ENCODE measurements around the gene COX6B2.
"Not testable (repeated sequence)": the region's sequence is repeated elsewhere in the genome, so short reads cannot be mapped to it uniquely, and the experiment has no call there.

COX6B2 gene

GRCh38 chr19:55354698-55355212 lies at the start of gene COX6B2:
Gene COX6B2 (minus strand): TSS chr19:55354719. CDS start chr19:55354521, 198 bp downstream.
- DNase-seq (ENCODE audit: low spot score): no peak

- no peak for DNase-seq (ENCODE audit: low spot score)
Observed at GRCh38 chr19:55402509-55402908, 48.0 kb upstream of the COX6B2 start.

- DNase-seq (ENCODE audit: low spot score): not testable (repeated sequence)
Observed at GRCh38 chr19:55401390-55401789, 46.9 kb upstream of the COX6B2 start.

- DNase-seq (ENCODE audit: low spot score): no peak
Observed at GRCh38 chr19:55400281-55401087, 46.0 kb upstream of the COX6B2 start.

DNA sequence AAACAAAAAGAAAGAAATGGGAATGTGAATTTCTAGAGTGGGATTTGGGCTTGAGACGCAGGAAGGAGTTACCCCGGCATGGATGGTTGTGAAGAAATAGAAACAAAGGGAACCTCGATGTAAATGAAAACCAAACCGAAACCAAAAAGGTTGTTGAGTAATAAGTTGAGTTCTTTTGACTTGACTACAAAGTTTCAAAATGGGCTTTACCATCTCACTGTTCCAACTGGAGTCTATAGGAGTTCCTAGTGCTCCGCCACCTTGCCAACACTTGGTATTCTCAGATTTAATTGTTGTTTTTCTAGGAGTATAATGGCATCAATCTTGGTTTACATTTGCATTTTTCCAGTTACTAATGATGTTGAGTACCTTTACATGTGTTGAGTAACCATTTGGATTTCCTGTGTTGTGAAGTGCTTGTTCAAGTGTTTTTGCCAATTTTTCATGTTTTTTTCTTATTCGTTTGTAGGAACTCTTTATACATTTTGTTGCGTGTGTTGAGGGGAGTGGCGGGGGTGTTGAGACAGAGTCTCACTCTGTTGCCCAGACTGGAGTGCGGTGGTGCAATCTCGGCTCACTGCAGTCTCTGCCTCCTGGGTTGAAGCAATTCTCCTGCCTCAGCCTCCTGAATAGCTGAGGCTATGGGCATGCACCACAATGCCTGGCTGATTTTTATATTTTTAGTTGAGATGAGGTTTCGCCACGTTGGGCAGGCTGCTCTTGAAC lies 43.8 kb upstream of the COX6B2 start:
- no peak for DNase-seq (ENCODE audit: low spot score)

DNA sequence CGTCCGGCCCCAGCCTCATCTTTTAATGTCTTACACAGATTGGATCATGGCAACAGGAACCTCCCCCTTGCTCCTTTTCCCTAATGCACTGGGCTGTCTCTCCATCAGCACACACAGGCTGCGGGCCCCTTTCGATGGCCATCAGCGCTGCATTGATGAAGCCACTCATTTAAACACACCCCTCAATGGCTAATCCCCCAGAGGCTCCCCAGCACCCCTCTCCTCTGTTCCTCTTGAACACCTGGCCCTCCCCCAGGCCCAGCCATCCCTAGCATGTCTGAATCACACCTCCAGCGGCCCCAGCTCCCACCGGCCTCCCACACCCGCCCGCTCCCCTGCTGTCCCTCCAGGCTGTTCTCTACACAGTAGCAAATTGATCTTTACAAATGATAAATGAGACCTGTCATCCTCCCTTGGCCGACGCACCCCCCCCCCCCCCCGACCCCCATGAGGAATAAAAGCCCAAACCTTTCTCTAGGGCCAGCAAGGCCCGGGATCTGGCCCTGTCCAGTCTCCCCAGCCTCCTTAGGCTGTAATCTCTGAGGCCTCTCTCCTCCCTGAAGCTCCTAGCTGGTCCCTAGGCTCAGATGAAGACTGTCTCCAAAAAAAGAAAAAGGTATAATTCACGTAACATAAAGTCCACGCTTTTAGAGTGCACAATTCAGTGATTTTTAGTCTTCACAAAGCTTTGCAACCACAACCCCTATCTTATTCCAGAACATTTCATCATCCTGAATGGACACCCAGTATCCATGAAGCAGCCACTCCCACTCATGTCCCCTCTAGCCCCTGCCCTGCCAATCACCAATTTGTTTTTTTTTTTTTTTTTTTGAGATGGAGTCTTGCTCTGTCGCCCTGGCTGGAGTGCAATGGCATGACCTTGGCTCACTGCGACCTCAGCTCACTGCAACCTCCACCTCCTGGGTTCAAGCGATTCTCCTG lies 38.6 kb upstream of the COX6B2 start:
- no peak for DNase-seq (ENCODE audit: low spot score)

DNA sequence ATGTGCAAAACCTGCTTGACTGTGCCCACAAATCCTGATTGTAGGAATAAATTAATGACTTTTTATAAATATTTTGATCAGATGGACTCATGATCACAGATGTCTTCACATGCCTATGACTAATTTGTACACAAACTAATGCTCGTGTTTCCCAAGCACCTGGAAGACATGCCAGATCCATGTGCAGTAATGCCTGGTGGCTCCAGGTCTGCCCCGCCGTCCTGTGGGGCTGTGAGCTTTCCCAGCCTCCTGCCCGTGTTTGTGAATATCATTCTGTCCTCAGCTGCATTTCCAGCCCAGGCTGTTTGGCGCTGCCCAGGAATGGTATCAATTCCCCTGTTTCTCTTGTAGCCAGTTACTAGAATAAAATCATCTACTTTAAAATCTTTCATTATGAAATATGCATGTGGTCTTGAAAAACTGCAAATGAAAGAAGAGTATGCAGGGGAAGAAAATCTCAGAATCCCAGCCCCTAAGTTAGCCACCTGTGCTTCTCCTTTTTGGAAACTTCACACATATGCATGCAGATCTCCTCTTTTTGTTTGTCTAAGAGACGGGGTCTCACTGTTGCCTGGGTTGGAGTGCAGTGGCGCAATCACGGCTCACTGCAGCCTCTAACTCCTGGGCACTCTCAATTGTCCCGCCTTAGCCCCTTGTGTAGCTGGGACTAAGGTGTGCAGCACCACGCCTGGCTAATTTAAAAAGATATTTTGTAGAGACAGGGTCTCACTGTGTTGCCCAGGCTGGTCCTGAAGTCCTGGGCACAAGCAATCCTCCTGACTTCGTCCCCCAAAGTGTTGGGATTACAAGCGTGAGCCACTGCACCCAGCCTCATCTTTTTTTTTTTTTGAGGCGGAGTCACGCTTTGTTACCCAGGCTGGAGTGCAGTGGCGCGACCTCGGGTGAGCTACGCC lies 37.4 kb upstream of the COX6B2 start:
- DNase-seq (ENCODE audit: low spot score): no peak

DNA sequence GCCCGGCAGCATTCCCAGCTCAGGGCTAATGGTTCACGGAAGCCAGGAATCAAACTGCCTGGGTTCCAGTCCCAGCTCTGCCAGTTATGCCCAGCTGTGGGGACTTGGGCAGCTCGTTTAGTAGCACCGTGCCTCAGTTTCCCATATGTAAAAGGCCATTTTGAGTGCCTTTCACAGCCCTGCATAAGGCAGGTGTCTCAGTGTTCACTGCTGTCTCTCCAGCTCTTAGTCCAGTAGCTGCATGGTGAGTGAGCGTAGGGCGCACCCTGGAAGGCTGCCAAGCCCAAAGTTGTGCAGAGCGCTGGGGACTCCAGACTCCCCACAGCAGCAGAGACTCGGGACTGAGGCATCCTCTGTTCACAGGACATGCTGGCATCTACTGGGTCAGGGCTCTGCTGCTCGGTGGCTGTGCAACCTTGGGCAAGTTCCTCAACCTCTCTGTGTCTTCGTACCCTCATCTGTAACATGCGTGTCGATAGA lies 36.7 kb upstream of the COX6B2 start:
- peak; percentile 43 for DNase-seq (ENCODE audit: low spot score)

GRCh38 chr19:55390461-55390880 lies 36.0 kb upstream of the COX6B2 start:
- no peak for DNase-seq (ENCODE audit: low spot score)

- DNase-seq (ENCODE audit: low spot score): no peak
Observed at GRCh38 chr19:55389386-55390317, 35.1 kb upstream of the COX6B2 start.

DNA sequence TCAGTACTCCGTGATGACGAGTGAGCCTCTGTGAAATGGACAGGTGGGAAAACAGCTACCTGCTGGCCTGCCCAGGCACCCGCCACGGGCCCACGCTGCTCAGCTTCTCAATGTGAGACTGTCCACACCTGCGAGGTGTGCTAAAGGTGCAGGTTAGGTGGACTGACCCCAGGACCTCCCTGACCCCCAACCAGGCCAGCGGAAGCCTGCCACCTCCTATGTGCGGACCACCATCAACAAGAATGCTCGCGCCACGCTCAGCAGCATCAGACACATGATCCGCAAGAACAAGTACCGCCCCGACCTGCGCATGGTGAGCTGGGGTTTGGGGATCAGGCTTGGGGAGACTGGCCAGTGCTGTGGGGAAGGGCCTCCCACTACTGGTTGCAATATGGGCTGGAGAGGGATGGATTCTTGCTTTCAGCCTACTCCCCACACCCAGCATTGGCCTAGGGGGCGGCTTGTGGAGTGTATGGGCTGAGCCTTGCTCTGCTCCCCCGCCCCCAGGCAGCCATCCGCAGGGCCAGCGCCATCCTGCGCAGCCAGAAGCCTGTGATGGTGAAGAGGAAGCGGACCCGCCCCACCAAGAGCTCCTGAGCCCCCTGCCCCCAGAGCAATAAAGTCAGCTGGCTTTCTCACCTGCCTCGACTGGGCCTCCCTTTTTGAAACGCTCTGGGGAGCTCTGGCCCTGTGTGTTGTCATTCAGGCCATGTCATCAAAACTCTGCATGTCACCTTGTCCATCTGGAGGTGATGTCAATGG lies 33.4 kb upstream of the COX6B2 start:
- no peak for DNase-seq (ENCODE audit: low spot score)

- DNase-seq (ENCODE audit: low spot score): no peak
Observed at GRCh38 chr19:55386493-55386971, 32.0 kb upstream of the COX6B2 start.

- peak; percentile 99 for DNase-seq (ENCODE audit: low spot score)
Observed at GRCh38 chr19:55385724-55386492, 31.4 kb upstream of the COX6B2 start, which contains the start of gene RPL28. Gene RPL28 (plus strand): TSS chr19:55385932. CDS start chr19:55386358, 426 bp downstream.

DNA sequence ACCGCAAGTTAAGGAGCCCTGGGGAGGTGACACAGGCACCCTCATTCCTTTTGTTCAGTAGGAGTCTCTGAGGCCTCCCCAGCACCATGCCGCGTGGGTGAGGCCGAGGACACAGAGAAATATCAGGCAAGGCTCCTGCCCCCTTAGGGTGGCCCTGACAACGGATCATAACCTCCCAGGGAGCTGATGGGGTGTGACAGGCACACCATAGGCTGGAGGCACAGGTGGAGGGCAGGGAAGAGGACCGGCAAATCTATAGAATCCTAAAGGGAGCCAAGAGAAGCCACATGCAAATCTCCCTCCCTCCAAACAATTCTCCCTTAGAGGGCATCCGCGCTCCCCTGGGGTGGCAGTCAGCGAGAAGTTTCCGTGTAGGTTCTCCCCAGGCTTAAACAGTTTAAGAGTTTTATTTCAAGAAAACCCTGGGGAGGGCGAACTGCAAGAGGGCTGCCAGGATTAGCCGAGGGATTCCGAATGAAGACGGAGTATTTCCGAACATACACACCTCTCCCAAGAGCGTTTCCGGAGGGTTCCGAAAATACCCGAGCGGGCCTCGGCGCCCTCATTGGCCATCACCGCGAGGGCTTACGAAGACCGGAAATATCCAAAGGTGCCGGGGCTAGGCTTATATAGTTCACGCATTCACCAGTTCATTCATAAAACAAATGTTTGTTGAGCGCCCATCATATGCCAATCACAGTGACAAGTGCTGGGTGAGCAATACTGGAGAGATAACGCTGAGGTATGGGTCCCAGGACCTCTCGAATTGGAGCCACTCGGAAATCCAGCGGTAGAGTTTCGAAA lies 30.6 kb upstream of the COX6B2 start:
- peak; percentile 93 for DNase-seq (ENCODE audit: low spot score)

DNA sequence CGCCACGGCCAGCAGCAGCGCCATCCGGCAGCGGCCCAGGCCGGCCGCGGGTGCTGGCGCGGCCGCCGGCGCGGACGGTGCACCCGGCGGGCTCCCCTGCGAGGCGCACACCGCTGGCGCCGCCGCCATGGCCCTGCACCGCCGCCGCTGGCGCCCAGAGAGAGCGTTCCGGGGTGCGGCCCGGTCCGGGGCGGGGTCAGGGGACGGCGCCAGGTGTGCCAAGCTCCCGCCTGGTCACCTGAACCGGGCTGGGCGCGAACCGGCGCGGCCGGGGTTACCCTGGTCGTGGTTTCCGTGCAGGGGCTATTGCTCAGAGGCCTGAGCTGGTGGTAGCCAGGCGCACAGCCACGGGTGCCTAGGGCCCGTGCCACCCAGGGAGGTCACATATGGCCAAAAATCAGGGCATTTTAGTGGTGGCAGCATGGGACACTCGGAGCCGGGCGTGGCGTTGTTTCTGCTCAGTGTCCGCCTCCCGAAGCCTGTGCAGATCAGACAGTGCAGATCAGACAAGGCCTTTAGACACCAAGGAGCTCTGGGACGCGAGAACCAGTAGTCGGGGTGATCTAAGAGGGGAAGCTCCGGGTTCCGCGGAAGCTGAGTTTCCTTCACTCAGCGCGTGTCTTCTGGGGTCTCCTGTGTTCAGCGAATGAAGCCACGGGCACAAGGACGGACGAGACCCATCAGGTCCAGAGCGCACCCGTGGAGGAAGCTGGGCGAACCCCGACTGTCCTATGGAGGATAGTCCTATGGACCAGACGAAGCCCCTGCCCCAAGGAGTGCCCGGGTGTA lies 29.8 kb upstream of the COX6B2 start, which contains the start of gene TMEM238:
TMEM238 (minus strand) TSS at position 162 of the 789 bp plus-strand sequence; CDS start at position 129, 33 bp downstream.
- peak; percentile 31 for DNase-seq (ENCODE audit: low spot score)
